ENCODE results near the gene STK40.
A peak's percentile ranks its signal among the peaks of the same experiment; 100 is the strongest.

The STK40 gene

GRCh38 chr1:36372617-36373016, 13.1 kb downstream of the STK40 start:
- DNase-seq (ENCODE audit: low spot score), result no peak

GRCh38 chr1:36369061-36369861, 16.5 kb downstream of the STK40 start:
- DNase-seq (ENCODE audit: low spot score), result peak; percentile 73

- no peak for DNase-seq (ENCODE audit: low spot score)
Observed at GRCh38 chr1:36367798-36368197, 17.9 kb downstream of the STK40 start.

GRCh38 chr1:36367066-36367465, 18.7 kb downstream of the STK40 start:
- DNase-seq (ENCODE audit: low spot score), result no peak

- no peak for DNase-seq (ENCODE audit: low spot score)
Observed at GRCh38 chr1:36366091-36366661, 19.5 kb downstream of the STK40 start.

GRCh38 chr1:36365381-36365780, 20.3 kb downstream of the STK40 start:
- no peak for DNase-seq (ENCODE audit: low spot score)

GRCh38 chr1:36359911-36360550, 25.7 kb downstream of the STK40 start:
- no peak for DNase-seq (ENCODE audit: low spot score)

- DNase-seq (ENCODE audit: low spot score), result no peak
Observed at GRCh38 chr1:36359383-36359782, 26.3 kb downstream of the STK40 start.

- no peak for DNase-seq (ENCODE audit: low spot score)
Observed at GRCh38 chr1:36358514-36359084, 27.1 kb downstream of the STK40 start.

- no peak for DNase-seq (ENCODE audit: low spot score)
Observed at GRCh38 chr1:36355811-36356210, 29.9 kb downstream of the STK40 start.

- no peak for DNase-seq (ENCODE audit: low spot score)
Observed at GRCh38 chr1:36354486-36354885, 31.2 kb downstream of the STK40 start.

- no peak for DNase-seq (ENCODE audit: low spot score)
Observed at GRCh38 chr1:36352910-36353878, 32.5 kb downstream of the STK40 start.

GRCh38 chr1:36352125-36352909, 33.4 kb downstream of the STK40 start:
- DNase-seq (ENCODE audit: low spot score), result no peak

GRCh38 chr1:36351227-36351977, 34.3 kb downstream of the STK40 start:
- no peak for DNase-seq (ENCODE audit: low spot score)

GRCh38 chr1:36350659-36351226, 35.0 kb downstream of the STK40 start:
- DNase-seq (ENCODE audit: low spot score), result no peak

GRCh38 chr1:36349839-36350238, 35.9 kb downstream of the STK40 start:
- no peak for DNase-seq (ENCODE audit: low spot score)

GRCh38 chr1:36349241-36349671, 36.5 kb downstream of the STK40 start:
- DNase-seq (ENCODE audit: low spot score), result no peak

GRCh38 chr1:36346741-36347370, 38.9 kb downstream of the STK40 start:
- no peak for DNase-seq (ENCODE audit: low spot score)

GRCh38 chr1:36345353-36345752, 40.4 kb downstream of the STK40 start:
- DNase-seq (ENCODE audit: low spot score), result no peak

GRCh38 chr1:36344395-36344680, 41.4 kb downstream of the STK40 start:
- no peak for DNase-seq (ENCODE audit: low spot score)
